ENCODE results near the gene SLC66A2. TPM values are rescaled to one million over a fixed set of nuclear protein-coding genes. Genes with fewer than 3 reads are reported as not detected.
"Not testable (repeated sequence)": the region's sequence is repeated elsewhere in the genome, so short reads cannot be mapped to it uniquely, and the experiment has no call there.

SLC66A2 gene
- total RNA-seq, 1 donor from 2014 or later = 35.1 TPM

- Mint-ChIP-seq H3K4me1 (ENCODE audit: unreplicated experiment) (peaks cover 14% of the 10 kb centered on the region), H3K27ac (ENCODE audit: unreplicated experiment) (no peak overlapping the region), H3K9me3 (ENCODE audit: unreplicated experiment) (no peaks in the 10 kb centered on the region), H3K36me3 (ENCODE audit: unreplicated experiment) (no peaks in the 10 kb centered on the region), H3K27me3 (ENCODE audit: unreplicated experiment) (no peaks in the 10 kb centered on the region), H3K4me3 (ENCODE audit: unreplicated experiment) (no peak overlapping the region)
- TF ChIP-seq CTCF (IDR thresholded peaks at IDR 0.05) = no peak
- DNase-seq (ENCODE audit: extremely low spot score, unreplicated experiment) = no peak
Observed at GRCh38 chr18:79961527-79962291, 10.3 kb upstream of the SLC66A2 start.

GRCh38 chr18:79960921-79961526 lies 9.6 kb upstream of the SLC66A2 start:
- H3K27me3 Mint-ChIP-seq (ENCODE audit: unreplicated experiment) = no peaks in the 10 kb centered on the region
- no peaks in the 10 kb centered on the region for H3K9me3 Mint-ChIP-seq (ENCODE audit: unreplicated experiment)
- no peak overlapping the region for H3K4me3 Mint-ChIP-seq (ENCODE audit: unreplicated experiment)
- no peak for DNase-seq (ENCODE audit: extremely low spot score, unreplicated experiment)
- H3K36me3 Mint-ChIP-seq (ENCODE audit: unreplicated experiment) = no peaks in the 10 kb centered on the region
- TF ChIP-seq CTCF (IDR thresholded peaks at IDR 0.05) = no peak
- peaks cover 14% of the 10 kb centered on the region for H3K4me1 Mint-ChIP-seq (ENCODE audit: unreplicated experiment)
- no peak overlapping the region for H3K27ac Mint-ChIP-seq (ENCODE audit: unreplicated experiment)

- H3K27ac Mint-ChIP-seq (ENCODE audit: unreplicated experiment); H3K27me3 Mint-ChIP-seq (ENCODE audit: unreplicated experiment); DNase-seq (ENCODE audit: extremely low spot score, unreplicated experiment); H3K9me3 Mint-ChIP-seq (ENCODE audit: unreplicated experiment); H3K4me3 Mint-ChIP-seq (ENCODE audit: unreplicated experiment); H3K36me3 Mint-ChIP-seq (ENCODE audit: unreplicated experiment): not testable (repeated sequence)
- peaks cover 10% of the 10 kb centered on the region for H3K4me1 Mint-ChIP-seq (ENCODE audit: unreplicated experiment)
Observed at GRCh38 chr18:79960161-79960801, 8.8 kb upstream of the SLC66A2 start.

GRCh38 chr18:79958981-79959380 lies 7.5 kb upstream of the SLC66A2 start:
- Mint-ChIP-seq H3K27ac (ENCODE audit: unreplicated experiment) (no peak overlapping the region), H3K27me3 (ENCODE audit: unreplicated experiment) (no peaks in the 10 kb centered on the region), H3K4me3 (ENCODE audit: unreplicated experiment) (no peak overlapping the region), H3K36me3 (ENCODE audit: unreplicated experiment) (peaks cover 2% of the 10 kb centered on the region), H3K9me3 (ENCODE audit: unreplicated experiment) (no peaks in the 10 kb centered on the region), H3K4me1 (ENCODE audit: unreplicated experiment) (peaks cover 8% of the 10 kb centered on the region)
- DNase-seq (ENCODE audit: extremely low spot score, unreplicated experiment) = no peak
- no peak for TF ChIP-seq CTCF (IDR thresholded peaks at IDR 0.05)

GRCh38 chr18:79956276-79956675 lies 4.8 kb upstream of the SLC66A2 start:
- Mint-ChIP-seq H3K9me3 (ENCODE audit: unreplicated experiment) (no peaks in the 10 kb centered on the region), H3K4me3 (ENCODE audit: unreplicated experiment) (no peak overlapping the region), H3K27ac (ENCODE audit: unreplicated experiment) (no peak overlapping the region), H3K36me3 (ENCODE audit: unreplicated experiment) (peaks cover 2% of the 10 kb centered on the region), H3K27me3 (ENCODE audit: unreplicated experiment) (no peaks in the 10 kb centered on the region), H3K4me1 (ENCODE audit: unreplicated experiment) (peaks cover 8% of the 10 kb centered on the region)
- DNase-seq (ENCODE audit: extremely low spot score, unreplicated experiment) = no peak
- TF ChIP-seq CTCF (IDR thresholded peaks at IDR 0.05) = no peak
